ENCODE data around the gene DHRS9. TPM values are rescaled to one million over a fixed set of nuclear protein-coding genes. Genes with fewer than 3 reads are reported as not detected.
"Not testable (repeated sequence)": the region's sequence is repeated elsewhere in the genome, so short reads cannot be mapped to it uniquely, and the experiment has no call there.

The DHRS9 gene
- total RNA-seq, 1 donor from 2014 or later = 2.3 TPM

DNA sequence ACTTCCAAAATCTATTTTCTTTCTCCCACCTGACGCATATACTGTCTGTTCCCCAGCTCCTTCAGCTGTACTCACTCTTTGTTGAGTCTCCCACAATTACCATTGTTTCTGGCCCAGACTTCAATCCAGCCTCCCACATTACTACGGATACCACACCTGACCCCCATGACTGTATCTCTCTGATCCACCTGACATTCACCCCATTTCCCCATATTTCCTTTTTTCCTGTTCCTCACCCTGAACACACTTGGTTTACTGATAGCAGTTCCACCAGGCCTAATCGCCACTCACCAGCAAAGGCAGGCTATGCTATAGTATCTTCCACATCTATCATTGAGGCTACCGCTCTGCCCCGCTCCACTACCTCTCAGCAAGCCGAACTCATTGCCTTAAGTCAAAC, 64.9 kb downstream of the DHRS9 start:
- H3K4me3 Mint-ChIP-seq; H3K4me1 Mint-ChIP-seq (ENCODE audit: low read depth); H3K27me3 Mint-ChIP-seq (ENCODE audit: insufficient read depth); H3K27ac Mint-ChIP-seq; H3K9me3 Mint-ChIP-seq; intact Hi-C loops (cut with micrococcal nuclease); DNase-seq (ENCODE audit: low spot score); H3K36me3 Mint-ChIP-seq (ENCODE audit: low read depth): not testable (repeated sequence)

DNA sequence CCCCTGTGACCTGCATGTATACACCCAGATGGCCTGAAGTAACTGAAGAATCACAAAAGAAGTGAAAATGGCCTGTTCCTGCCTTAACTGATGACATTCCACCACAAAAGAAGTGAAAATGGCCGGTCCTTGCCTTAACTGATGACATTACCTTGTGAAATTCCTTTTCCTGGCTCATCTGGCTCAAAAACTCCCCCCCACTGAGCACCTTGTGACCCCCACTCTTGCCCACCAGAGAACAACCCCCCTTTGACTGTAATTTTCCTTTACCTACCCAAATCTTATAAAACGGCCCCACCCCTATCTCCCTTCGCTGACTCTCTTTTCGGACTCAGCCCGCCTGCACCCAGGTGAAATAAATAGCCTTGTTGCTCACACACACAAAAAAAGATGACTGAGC, 67.1 kb downstream of the DHRS9 start:
- H3K4me3 Mint-ChIP-seq; H3K36me3 Mint-ChIP-seq (ENCODE audit: low read depth); H3K9me3 Mint-ChIP-seq; H3K4me1 Mint-ChIP-seq (ENCODE audit: low read depth); H3K27me3 Mint-ChIP-seq (ENCODE audit: insufficient read depth); H3K27ac Mint-ChIP-seq; intact Hi-C loops (cut with micrococcal nuclease); DNase-seq (ENCODE audit: low spot score): not testable (repeated sequence)

DNA sequence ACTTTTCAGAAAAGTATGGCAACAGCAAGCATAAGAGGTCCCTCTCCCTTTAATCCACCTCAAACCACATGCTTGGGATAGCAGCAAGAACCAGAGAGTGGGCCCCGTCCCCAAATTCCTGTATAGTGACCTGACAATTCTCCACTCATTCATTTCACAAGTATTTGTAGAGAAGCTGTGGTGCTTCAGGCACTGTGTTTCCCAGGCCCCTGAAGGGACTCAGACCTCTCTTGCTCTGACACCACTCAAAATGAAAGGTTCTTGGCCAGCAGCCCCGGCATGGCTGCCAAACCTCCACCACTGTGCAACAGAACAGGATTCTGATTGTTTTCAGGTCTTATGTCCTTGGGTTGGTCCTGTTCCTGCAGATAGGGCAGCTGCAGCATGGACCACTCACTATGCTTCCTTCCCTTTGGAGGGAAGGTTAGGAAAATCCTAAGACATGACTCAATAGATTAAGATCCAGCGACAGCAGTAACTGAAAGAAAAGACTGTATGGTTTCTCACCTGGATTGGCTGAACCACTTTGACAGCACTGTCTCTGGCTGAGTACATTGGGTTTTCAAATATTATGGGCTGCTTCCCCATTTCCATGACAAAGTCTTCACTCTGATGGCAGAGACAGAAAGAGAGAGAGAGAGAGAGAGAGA, 67.6 kb downstream of the DHRS9 start:
- Mint-ChIP-seq H3K27me3 (ENCODE audit: insufficient read depth) (peaks cover 5% of the 10 kb centered on the region), H3K27ac (no peak overlapping the region), H3K36me3 (ENCODE audit: low read depth) (no peaks in the 10 kb centered on the region), H3K4me3 (no peak overlapping the region), H3K9me3 (no peaks in the 10 kb centered on the region), H3K4me1 (ENCODE audit: low read depth) (no peaks in the 10 kb centered on the region)
- DNase-seq (ENCODE audit: low spot score) = no peak
- intact Hi-C loops (cut with micrococcal nuclease) = no loop called here

DNA sequence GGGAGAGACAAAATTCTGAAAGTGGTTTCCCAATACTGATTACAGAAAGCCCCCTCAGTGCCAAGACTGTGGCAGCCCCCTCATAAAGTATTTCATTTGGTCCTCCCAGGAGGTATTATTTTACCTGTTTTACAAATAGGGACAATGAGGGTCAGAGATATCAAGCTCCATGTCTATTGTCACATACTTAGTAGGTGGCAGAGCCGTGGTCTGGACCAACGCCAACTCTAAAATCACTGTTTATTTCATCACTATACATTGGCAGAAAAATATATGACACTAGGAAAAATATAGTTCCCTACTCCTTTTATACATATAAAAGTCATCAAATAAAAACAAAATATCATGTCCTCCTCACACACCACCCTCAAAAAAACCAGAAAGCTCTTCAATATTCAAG, 68.6 kb downstream of the DHRS9 start:
- intact Hi-C loops (cut with micrococcal nuclease) = no loop called here
- no peak overlapping the region for H3K4me3 Mint-ChIP-seq

DNA sequence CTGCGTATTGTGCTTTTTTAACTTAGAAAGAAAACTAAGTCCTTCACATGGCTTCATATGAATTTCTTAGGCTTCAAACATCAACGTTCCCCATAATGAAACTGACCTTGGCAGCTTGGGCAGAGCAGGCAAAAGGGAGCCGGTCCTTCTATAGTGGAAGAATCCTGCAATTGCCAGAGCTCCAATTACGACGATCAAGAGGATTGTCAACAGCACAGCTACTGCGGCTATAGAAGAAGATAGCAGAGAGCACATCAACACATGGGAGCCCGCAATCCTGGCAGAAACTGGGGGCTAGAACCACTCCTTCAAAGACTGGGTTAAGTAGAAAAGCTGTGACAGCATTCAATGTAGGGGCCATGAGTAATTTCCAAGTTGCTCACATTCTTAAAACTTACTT, 69.8 kb downstream of the DHRS9 start:
- DNase-seq (ENCODE audit: low spot score) = no peak
- H3K27ac Mint-ChIP-seq = no peak overlapping the region
- no peak overlapping the region for H3K4me3 Mint-ChIP-seq
- no peaks in the 10 kb centered on the region for H3K9me3 Mint-ChIP-seq
- H3K27me3 Mint-ChIP-seq (ENCODE audit: insufficient read depth) = peaks cover 5% of the 10 kb centered on the region
- intact Hi-C loops (cut with micrococcal nuclease) = no loop called here
- no peaks in the 10 kb centered on the region for H3K4me1 Mint-ChIP-seq (ENCODE audit: low read depth)
- H3K36me3 Mint-ChIP-seq (ENCODE audit: low read depth) = no peaks in the 10 kb centered on the region

More for the DNA sequence above, 68.6 kb downstream of the DHRS9 start:
- Mint-ChIP-seq H3K36me3 (ENCODE audit: low read depth) (no peaks in the 10 kb centered on the region), H3K27me3 (ENCODE audit: insufficient read depth) (peaks cover 5% of the 10 kb centered on the region), H3K9me3 (no peaks in the 10 kb centered on the region), H3K4me1 (ENCODE audit: low read depth) (no peaks in the 10 kb centered on the region), H3K27ac (no peak overlapping the region)
- no peak for DNase-seq (ENCODE audit: low spot score)

DNA sequence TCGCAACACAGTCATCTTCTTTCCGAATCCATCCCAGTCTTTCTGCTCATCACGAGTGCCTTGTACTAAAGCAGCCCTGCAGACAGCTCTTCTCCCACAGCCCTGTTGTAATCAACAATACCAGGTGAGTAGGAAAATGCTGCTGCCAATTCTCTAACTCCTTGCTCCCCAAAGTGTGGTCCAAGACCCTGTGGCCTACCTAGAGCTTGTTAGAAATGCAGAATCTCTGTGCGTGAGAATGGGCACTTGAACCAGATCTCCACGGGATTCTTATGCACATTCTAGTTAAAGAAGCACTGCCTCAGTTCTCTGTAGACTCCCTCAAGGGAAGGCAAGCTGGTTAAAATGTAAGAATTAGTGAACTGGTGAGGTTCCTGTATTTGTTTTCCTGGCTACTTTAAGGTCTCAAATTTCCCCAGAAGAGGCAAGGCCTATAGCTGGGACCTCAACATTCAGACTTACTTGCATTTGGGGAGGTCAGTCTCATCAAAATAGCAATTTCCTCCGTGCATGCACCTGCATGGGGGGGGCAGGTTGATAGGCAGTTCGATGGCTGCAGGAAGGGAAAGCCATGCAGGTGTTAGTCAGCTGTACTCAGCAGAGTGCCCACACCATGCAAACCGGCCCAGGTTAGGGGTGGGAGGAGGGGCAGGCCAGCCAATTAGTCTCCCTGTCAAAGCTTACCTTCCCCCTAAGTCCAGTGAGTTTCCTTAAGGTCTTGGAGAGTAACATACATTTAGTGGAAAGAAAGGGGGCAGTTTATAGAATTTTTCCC, 70.8 kb downstream of the DHRS9 start:
- peaks cover 5% of the 10 kb centered on the region for H3K27me3 Mint-ChIP-seq (ENCODE audit: insufficient read depth)
- no peak overlapping the region for H3K4me3 Mint-ChIP-seq
- DNase-seq (ENCODE audit: low spot score) = no peak
- H3K27ac Mint-ChIP-seq = no peak overlapping the region
- intact Hi-C loops (cut with micrococcal nuclease) = loop anchor here (10.0 kb wide), 1 partner anchor 255 kb away; no protein-coding TSS in a partner anchor
- H3K4me1 Mint-ChIP-seq (ENCODE audit: low read depth) = no peaks in the 10 kb centered on the region
- no peaks in the 10 kb centered on the region for H3K9me3 Mint-ChIP-seq
- no peaks in the 10 kb centered on the region for H3K36me3 Mint-ChIP-seq (ENCODE audit: low read depth)

DNA sequence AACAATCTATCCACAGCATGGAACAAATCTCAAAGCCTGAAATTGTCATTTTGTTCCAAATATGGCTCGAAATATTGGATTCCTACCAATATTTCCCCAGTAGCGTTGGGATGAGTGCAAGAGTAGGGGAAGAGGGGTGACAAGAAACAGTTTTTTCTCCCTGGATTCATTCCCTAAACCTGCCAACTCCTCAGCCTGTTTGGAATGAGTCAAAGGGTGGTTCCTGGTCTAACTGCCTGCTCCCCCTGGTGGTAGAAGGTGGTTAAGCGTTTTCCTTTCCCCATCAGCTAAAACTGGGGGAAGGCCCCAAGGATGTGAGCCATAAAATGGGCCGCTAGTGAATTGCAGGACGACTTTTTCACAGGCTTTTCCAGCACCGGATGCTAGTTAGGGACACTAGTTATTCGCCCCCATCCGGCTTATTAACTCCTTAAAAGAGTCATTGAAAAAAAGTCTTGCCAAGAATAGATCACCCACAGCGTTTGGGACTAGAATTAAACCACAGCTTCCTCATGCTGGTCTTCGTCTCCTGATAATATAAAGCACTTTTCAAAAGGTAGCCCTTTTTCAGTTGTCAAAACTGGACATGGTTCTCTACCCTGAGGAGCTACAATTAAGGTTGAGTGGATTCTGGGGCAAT, 72.5 kb downstream of the DHRS9 start:
- Mint-ChIP-seq H3K4me3 (no peak overlapping the region), H3K4me1 (ENCODE audit: low read depth) (no peaks in the 10 kb centered on the region), H3K36me3 (ENCODE audit: low read depth) (no peaks in the 10 kb centered on the region), H3K27me3 (ENCODE audit: insufficient read depth) (peaks cover 5% of the 10 kb centered on the region), H3K9me3 (no peaks in the 10 kb centered on the region), H3K27ac (no peak overlapping the region)
- peak; percentile 30 for DNase-seq (ENCODE audit: low spot score)
- intact Hi-C loops (cut with micrococcal nuclease) = loop anchor here (1.0 to 10.0 kb wide), 3 partner anchors 33 to 253 kb away; no protein-coding TSS in a partner anchor

DNA sequence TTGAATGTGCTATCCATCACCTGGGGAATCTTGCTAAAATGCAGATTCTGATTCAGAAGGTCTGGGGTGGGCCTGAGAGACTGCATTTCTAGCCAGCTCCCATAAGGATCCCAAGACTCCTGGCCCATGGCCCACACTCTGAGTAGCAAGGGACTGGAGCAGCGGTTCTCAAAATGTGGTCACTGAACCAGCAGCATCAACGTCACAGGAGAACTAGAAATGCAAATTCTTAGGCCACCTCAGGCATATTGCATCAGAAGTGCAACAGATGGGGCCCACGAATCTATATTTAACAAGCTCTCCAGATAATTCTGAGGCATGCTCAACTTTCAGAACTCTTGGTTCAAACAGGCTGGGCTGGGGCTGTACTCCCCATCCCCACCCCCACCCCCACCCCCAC, 74.6 kb downstream of the DHRS9 start:
- Mint-ChIP-seq H3K27ac (no peak overlapping the region), H3K4me1 (ENCODE audit: low read depth) (no peaks in the 10 kb centered on the region), H3K4me3 (no peak overlapping the region), H3K36me3 (ENCODE audit: low read depth) (no peaks in the 10 kb centered on the region), H3K9me3 (no peaks in the 10 kb centered on the region), H3K27me3 (ENCODE audit: insufficient read depth) (peaks cover 4% of the 10 kb centered on the region)
- DNase-seq (ENCODE audit: low spot score) = no peak
- intact Hi-C loops (cut with micrococcal nuclease) = loop anchor here (10.0 kb wide), 1 partner anchor 251 kb away; no protein-coding TSS in a partner anchor

Other genes starting within 250 kb of the DHRS9 start
- 17.9 and 19.9 TPM in 2 replicates for gene SPC25, start 179.1 kb upstream of the DHRS9 start, total RNA-seq
- gene G6PC2, start 168.3 kb upstream of the DHRS9 start, total RNA-seq = not detected in 2 replicates
- 0.02 TPM in 1 of 2 replicates, not detected in the other for gene ABCB11, start 38.2 kb upstream of the DHRS9 start, total RNA-seq